ENCODE measurements around the gene FSTL3. TPM values are rescaled to one million over a fixed set of nuclear protein-coding genes. Genes with fewer than 3 reads are reported as not detected.

The FSTL3 gene
- total and polyA plus RNA-seq, 2 donors, result 3.1 to 12.5 TPM

GRCh38 chr19:648904-649801 lies 27.0 kb upstream of the FSTL3 start:
- no peak overlapping the region for H3K27ac ChIP-seq (ENCODE audit: low read depth in 1 of 2, low read length in 1 of 2)
- no peaks in the 10 kb centered on the region for H3K9me3 ChIP-seq (ENCODE audit: control insufficient read depth in 2 of 2, insufficient read depth in 1 of 2, low read length in 1 of 2)
- no peak for DNase-seq (ENCODE audit: low read depth in 6 of 9, low spot score in 9 of 9)
- peaks cover 70 to 93% of the 10 kb centered on the region in 2 donors for H3K36me3 ChIP-seq (ENCODE audit: control insufficient read depth in 2 of 2, insufficient read depth in 2 of 2, low read length in 1 of 2)
- no peaks in the 10 kb centered on the region for H3K4me1 ChIP-seq (ENCODE audit: control insufficient read depth in 2 of 2, insufficient read depth in 2 of 2, low read length in 2 of 2)
- no peak overlapping the region for H3K4me3 ChIP-seq (ENCODE audit: low read length in 2 of 2)
- 98% methylated on average over 53 of the region's 53 CpGs for WGBS
- no peaks in the 10 kb centered on the region for H3K27me3 ChIP-seq (ENCODE audit: control insufficient read depth in 2 of 2, insufficient read depth in 1 of 2, low read length in 1 of 2)

- WGBS, result 97% methylated on average over 11 of the region's 11 CpGs
- H3K36me3 ChIP-seq (ENCODE audit: control insufficient read depth in 2 of 2, insufficient read depth in 2 of 2, low read length in 1 of 2), result peaks cover 70 to 92% of the 10 kb centered on the region in 2 donors
- no peak for DNase-seq (ENCODE audit: low read depth in 6 of 9, low spot score in 9 of 9)
- no peaks in the 10 kb centered on the region for H3K4me1 ChIP-seq (ENCODE audit: control insufficient read depth in 2 of 2, insufficient read depth in 2 of 2, low read length in 2 of 2)
- no peak overlapping the region for H3K27ac ChIP-seq (ENCODE audit: low read depth in 1 of 2, low read length in 1 of 2)
- H3K4me3 ChIP-seq (ENCODE audit: low read length in 2 of 2), result no peak overlapping the region
- H3K9me3 ChIP-seq (ENCODE audit: control insufficient read depth in 2 of 2, insufficient read depth in 1 of 2, low read length in 1 of 2), result no peaks in the 10 kb centered on the region
- no peaks in the 10 kb centered on the region for H3K27me3 ChIP-seq (ENCODE audit: control insufficient read depth in 2 of 2, insufficient read depth in 1 of 2, low read length in 1 of 2)
Observed at GRCh38 chr19:650121-650520, 26.1 kb upstream of the FSTL3 start.

DNA sequence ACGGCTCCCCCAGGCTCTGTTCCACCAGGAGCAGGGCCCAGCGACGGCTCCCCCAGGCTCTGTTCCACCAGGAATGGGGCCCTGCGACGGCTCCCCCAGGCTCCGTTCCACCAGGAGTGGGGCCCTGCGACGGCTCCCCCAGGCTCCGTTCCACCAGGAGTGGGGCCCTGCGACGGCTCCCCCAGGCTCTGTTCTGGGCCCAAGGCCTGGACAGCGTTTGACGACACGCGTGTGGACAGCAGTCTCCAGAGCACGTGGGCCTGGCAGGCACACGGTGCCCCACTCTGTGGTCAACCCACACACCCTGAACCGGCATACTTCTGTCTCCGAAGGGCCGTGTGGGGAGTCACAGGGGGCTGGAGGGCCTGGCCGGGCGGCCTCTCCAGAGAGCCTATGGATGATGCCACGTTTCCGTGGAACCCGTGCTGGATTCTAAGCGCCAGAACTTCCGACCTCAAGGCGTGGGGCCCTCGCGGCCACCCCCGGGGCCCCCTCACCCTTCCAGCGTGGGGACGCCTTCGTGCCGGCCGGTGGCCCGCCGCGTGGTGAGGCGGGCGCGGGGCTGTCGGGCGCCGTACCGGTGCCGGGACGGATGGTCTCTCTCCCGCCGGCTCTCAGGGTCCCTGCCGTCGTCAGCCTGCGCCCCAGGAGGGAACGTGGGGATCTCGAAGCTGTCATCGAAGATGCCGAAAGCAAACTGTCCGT lies 24.9 kb upstream of the FSTL3 start:
- WGBS, result 97% methylated on average over 58 of the region's 58 CpGs
- no peaks in the 10 kb centered on the region for H3K9me3 ChIP-seq (ENCODE audit: control insufficient read depth in 2 of 2, insufficient read depth in 1 of 2, low read length in 1 of 2)
- H3K27ac ChIP-seq (ENCODE audit: low read depth in 1 of 2, low read length in 1 of 2), result no peak overlapping the region
- no peak for DNase-seq (ENCODE audit: low read depth in 6 of 9, low spot score in 9 of 9)
- H3K4me1 ChIP-seq (ENCODE audit: control insufficient read depth in 2 of 2, insufficient read depth in 2 of 2, low read length in 2 of 2), result no peaks in the 10 kb centered on the region
- no peak overlapping the region for H3K4me3 ChIP-seq (ENCODE audit: low read length in 2 of 2)
- H3K27me3 ChIP-seq (ENCODE audit: control insufficient read depth in 2 of 2, insufficient read depth in 1 of 2, low read length in 1 of 2), result no peaks in the 10 kb centered on the region
- peaks cover 65 to 89% of the 10 kb centered on the region in 2 donors for H3K36me3 ChIP-seq (ENCODE audit: control insufficient read depth in 2 of 2, insufficient read depth in 2 of 2, low read length in 1 of 2)

DNA sequence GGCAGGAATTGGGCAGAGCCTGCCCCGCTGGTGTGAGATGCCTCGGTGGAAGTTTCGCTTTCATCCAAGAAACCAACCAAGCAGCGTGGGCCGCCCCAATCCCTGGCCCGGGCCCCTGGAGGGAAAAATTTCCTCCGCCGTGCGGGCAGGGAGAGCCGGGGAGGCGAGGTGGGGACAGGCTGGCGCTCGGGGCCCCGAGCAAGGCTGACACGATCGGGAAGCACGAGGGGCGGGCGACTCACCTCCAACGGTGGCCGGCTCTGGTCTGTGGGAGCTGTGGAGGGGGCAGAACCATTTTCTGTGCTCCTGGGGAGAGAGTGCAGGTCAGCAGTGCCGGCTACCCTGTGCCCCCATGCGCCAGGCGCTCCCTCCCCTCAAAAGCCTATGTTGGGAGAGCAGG lies 24.2 kb upstream of the FSTL3 start:
- H3K27ac ChIP-seq (ENCODE audit: low read depth in 1 of 2, low read length in 1 of 2), result no peak overlapping the region
- 93% methylated on average over 24 of the region's 24 CpGs for WGBS
- H3K27me3 ChIP-seq (ENCODE audit: control insufficient read depth in 2 of 2, insufficient read depth in 1 of 2, low read length in 1 of 2), result no peaks in the 10 kb centered on the region
- no peaks in the 10 kb centered on the region for H3K4me1 ChIP-seq (ENCODE audit: control insufficient read depth in 2 of 2, insufficient read depth in 2 of 2, low read length in 2 of 2)
- DNase-seq (ENCODE audit: low read depth in 6 of 9, low spot score in 9 of 9), result no peak
- peaks cover 62 to 84% of the 10 kb centered on the region in 2 donors for H3K36me3 ChIP-seq (ENCODE audit: control insufficient read depth in 2 of 2, insufficient read depth in 2 of 2, low read length in 1 of 2)
- H3K4me3 ChIP-seq (ENCODE audit: low read length in 2 of 2), result no peak overlapping the region
- no peaks in the 10 kb centered on the region for H3K9me3 ChIP-seq (ENCODE audit: control insufficient read depth in 2 of 2, insufficient read depth in 1 of 2, low read length in 1 of 2)

GRCh38 chr19:652467-653389 lies 23.5 kb upstream of the FSTL3 start:
- Histone ChIP-seq H3K27me3 (ENCODE audit: control insufficient read depth in 2 of 2, insufficient read depth in 1 of 2, low read length in 1 of 2) (no peaks in the 10 kb centered on the region), H3K4me1 (ENCODE audit: control insufficient read depth in 2 of 2, insufficient read depth in 2 of 2, low read length in 2 of 2) (no peaks in the 10 kb centered on the region), H3K36me3 (ENCODE audit: control insufficient read depth in 2 of 2, insufficient read depth in 2 of 2, low read length in 1 of 2) (peaks cover 62 to 84% of the 10 kb centered on the region in 2 donors), H3K9me3 (ENCODE audit: control insufficient read depth in 2 of 2, insufficient read depth in 1 of 2, low read length in 1 of 2) (no peaks in the 10 kb centered on the region), H3K27ac (ENCODE audit: low read depth in 1 of 2, low read length in 1 of 2) (no peak overlapping the region), H3K4me3 (ENCODE audit: low read length in 2 of 2) (no peak overlapping the region)
- no peak for DNase-seq (ENCODE audit: low read depth in 6 of 9, low spot score in 9 of 9)
- WGBS, result 96% methylated on average over 54 of the region's 54 CpGs

- 98% methylated on average over 17 of the region's 17 CpGs for WGBS
- H3K36me3 ChIP-seq (ENCODE audit: control insufficient read depth in 2 of 2, insufficient read depth in 2 of 2, low read length in 1 of 2), result peaks cover 63 to 84% of the 10 kb centered on the region in 2 donors
- DNase-seq (ENCODE audit: low read depth in 6 of 9, low spot score in 9 of 9), result no peak
Observed at GRCh38 chr19:653425-653824, 22.8 kb upstream of the FSTL3 start.

GRCh38 chr19:655691-656090 lies 20.5 kb upstream of the FSTL3 start:
- Histone ChIP-seq H3K9me3 (ENCODE audit: control insufficient read depth in 2 of 2, insufficient read depth in 1 of 2, low read length in 1 of 2) (no peaks in the 10 kb centered on the region), H3K36me3 (ENCODE audit: control insufficient read depth in 2 of 2, insufficient read depth in 2 of 2, low read length in 1 of 2) (peaks cover 54 to 71% of the 10 kb centered on the region in 2 donors), H3K27me3 (ENCODE audit: control insufficient read depth in 2 of 2, insufficient read depth in 1 of 2, low read length in 1 of 2) (no peaks in the 10 kb centered on the region), H3K4me3 (ENCODE audit: low read length in 2 of 2) (no peak overlapping the region), H3K27ac (ENCODE audit: low read depth in 1 of 2, low read length in 1 of 2) (no peak overlapping the region), H3K4me1 (ENCODE audit: control insufficient read depth in 2 of 2, insufficient read depth in 2 of 2, low read length in 2 of 2) (peaks cover 9 to 13% of the 10 kb centered on the region in 2 donors)
- 96% methylated on average over 17 of the region's 17 CpGs for WGBS
- no peak for DNase-seq (ENCODE audit: low read depth in 6 of 9, low spot score in 9 of 9)

More at GRCh38 chr19:653425-653824, 22.8 kb upstream of the FSTL3 start:
- no peaks in the 10 kb centered on the region for H3K27me3 ChIP-seq (ENCODE audit: control insufficient read depth in 2 of 2, insufficient read depth in 1 of 2, low read length in 1 of 2)
- H3K4me3 ChIP-seq (ENCODE audit: low read length in 2 of 2), result no peak overlapping the region
- H3K27ac ChIP-seq (ENCODE audit: low read depth in 1 of 2, low read length in 1 of 2), result no peak overlapping the region
- H3K4me1 ChIP-seq (ENCODE audit: control insufficient read depth in 2 of 2, insufficient read depth in 2 of 2, low read length in 2 of 2), result no peaks in the 10 kb centered on the region
- H3K9me3 ChIP-seq (ENCODE audit: control insufficient read depth in 2 of 2, insufficient read depth in 1 of 2, low read length in 1 of 2), result no peaks in the 10 kb centered on the region

DNA sequence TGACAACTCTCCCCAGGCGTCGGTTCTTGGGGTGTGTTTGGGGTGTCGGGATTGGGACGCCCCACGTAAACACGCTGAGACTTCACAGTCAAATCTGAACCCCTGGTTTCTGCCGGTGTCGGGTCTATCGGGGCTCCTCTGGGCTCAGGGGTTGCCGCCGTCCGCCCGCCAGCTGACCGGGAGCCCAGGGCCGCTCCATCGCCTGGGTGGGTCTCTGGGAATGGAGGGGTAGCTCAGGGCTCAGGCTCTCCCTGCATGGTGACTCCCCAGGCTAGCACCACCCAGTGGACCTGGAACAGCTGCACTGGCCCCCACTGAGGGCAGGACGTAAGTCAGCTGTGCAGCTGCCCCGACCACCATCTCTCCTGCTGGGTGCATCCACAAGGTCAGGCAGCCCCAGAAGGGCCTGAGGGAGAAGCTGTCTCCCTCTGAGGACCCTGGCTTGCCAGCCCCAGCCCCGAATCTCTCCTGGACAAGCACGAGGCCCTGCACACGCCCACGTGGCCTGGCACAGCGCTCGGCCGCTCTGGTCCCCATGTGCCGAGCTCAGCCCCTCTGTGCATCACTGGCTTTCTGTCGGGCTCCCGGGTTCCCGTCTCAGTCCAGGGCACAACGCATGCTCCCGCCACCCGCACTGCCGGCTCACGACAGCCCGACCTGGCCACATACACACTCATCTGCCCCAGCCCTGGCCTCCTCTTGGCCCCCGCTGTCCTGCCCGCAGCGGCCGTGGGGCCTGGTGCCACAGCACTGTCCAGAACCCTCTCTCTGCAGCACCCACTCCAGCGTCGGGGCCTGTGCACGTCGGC lies 19.2 kb upstream of the FSTL3 start:
- Histone ChIP-seq H3K4me3 (ENCODE audit: low read length in 2 of 2) (no peak overlapping the region), H3K27me3 (ENCODE audit: control insufficient read depth in 2 of 2, insufficient read depth in 1 of 2, low read length in 1 of 2) (no peaks in the 10 kb centered on the region), H3K9me3 (ENCODE audit: control insufficient read depth in 2 of 2, insufficient read depth in 1 of 2, low read length in 1 of 2) (no peaks in the 10 kb centered on the region), H3K4me1 (ENCODE audit: control insufficient read depth in 2 of 2, insufficient read depth in 2 of 2, low read length in 2 of 2) (peaks cover 18 to 25% of the 10 kb centered on the region in 2 donors), H3K36me3 (ENCODE audit: control insufficient read depth in 2 of 2, insufficient read depth in 2 of 2, low read length in 1 of 2) (peaks cover 44 to 58% of the 10 kb centered on the region in 2 donors), H3K27ac (ENCODE audit: low read depth in 1 of 2, low read length in 1 of 2) (no peak overlapping the region)
- DNase-seq (ENCODE audit: low read depth in 6 of 9, low spot score in 9 of 9), result no peak
- WGBS, result 96% methylated on average over 43 of the region's 43 CpGs
